GM21360 (cell line): ENCODE measurements around the gene ACSL3.

ENCODE experiments used
- ATAC-seq: cut with Tn5 transposase; IDR thresholded peaks from one replicate; pipeline ENCODE4 v1.9.1; 2021; ENCODE audit warnings: mild to moderate bottlenecking, moderate library complexity; ENCODE audit not compliant: unreplicated experiment

The ACSL3 gene

GRCh38 chr2:222878877-222879603, 18.2 kb downstream of the ACSL3 start:
- ATAC-seq: no peak

GRCh38 chr2:222879604-222879933, 18.7 kb downstream of the ACSL3 start:
- ATAC-seq: no peak

GRCh38 chr2:222882484-222882928, 21.7 kb downstream of the ACSL3 start:
- no peak for ATAC-seq

- no peak for ATAC-seq
Observed at GRCh38 chr2:222883420-222883819, 22.6 kb downstream of the ACSL3 start.

GRCh38 chr2:222884114-222884771, 23.4 kb downstream of the ACSL3 start:
- no peak for ATAC-seq

GRCh38 chr2:222884805-222885424, 24.1 kb downstream of the ACSL3 start:
- ATAC-seq: no peak

GRCh38 chr2:222887124-222887523, 26.3 kb downstream of the ACSL3 start:
- no peak for ATAC-seq

GRCh38 chr2:222888716-222889115, 27.9 kb downstream of the ACSL3 start:
- ATAC-seq: no peak

GRCh38 chr2:222891890-222892289, 31.1 kb downstream of the ACSL3 start:
- ATAC-seq: no peak

- ATAC-seq: no peak
Observed at GRCh38 chr2:222892321-222892720, 31.5 kb downstream of the ACSL3 start.

- no peak for ATAC-seq
Observed at GRCh38 chr2:222892761-222893160, 31.9 kb downstream of the ACSL3 start.

- no peak for ATAC-seq
Observed at GRCh38 chr2:222893716-222894115, 32.9 kb downstream of the ACSL3 start.

- no peak for ATAC-seq
Observed at GRCh38 chr2:222895144-222895543, 34.3 kb downstream of the ACSL3 start.

- ATAC-seq: no peak
Observed at GRCh38 chr2:222897898-222898297, 37.1 kb downstream of the ACSL3 start.

GRCh38 chr2:222899413-222900181, 38.8 kb downstream of the ACSL3 start:
- ATAC-seq: no peak

- ATAC-seq: no peak
Observed at GRCh38 chr2:222900354-222900753, 39.5 kb downstream of the ACSL3 start.

GRCh38 chr2:222902660-222903059, 41.8 kb downstream of the ACSL3 start:
- no peak for ATAC-seq

GRCh38 chr2:222903234-222904220, 42.7 kb downstream of the ACSL3 start:
- ATAC-seq: peak; percentile 69

GRCh38 chr2:222904557-222905258, 43.9 kb downstream of the ACSL3 start:
- no peak for ATAC-seq

GRCh38 chr2:222907048-222907447, 46.2 kb downstream of the ACSL3 start:
- no peak for ATAC-seq
